MM.1S (cell line): ENCODE results near the gene GGN.
"Not testable (repeated sequence)": the region's sequence is repeated elsewhere in the genome, so short reads cannot be mapped to it uniquely, and the experiment has no call there.

Source experiments
- CTCF ChIP-seq: fragments of 300-600 bp; sonication (generic); IDR thresholded peaks from 2 replicates; pipeline ENCODE4 v1.5.1; 2016; ENCODE audit warnings: antibody characterized with exemption, low read length, mixed read lengths
- EZH2 ChIP-seq: fragments of 300-600 bp; sonication (generic); optimal IDR thresholded peaks from 2 replicates; pipeline ENCODE3; 2017; ENCODE audit warnings: low read depth, mild to moderate bottlenecking, antibody characterized with exemption, low read length, mixed read lengths
- EZH2phosphoT487 ChIP-seq: fragments of 300-600 bp; sonication (generic); IDR thresholded peaks from 2 replicates; pipeline ENCODE4 v1.6.1; 2018; ENCODE audit warnings: antibody characterized with exemption, low read length

GRCh38 chr19:38427035-38427677 lies 39.3 kb upstream of the GGN start:
- TF ChIP-seq CTCF, EZH2, EZH2phosphoT487: not testable (repeated sequence)
